Neuronal stem cell (in vitro differentiated cells): ENCODE measurements around the gene NALCN.

ENCODE experiments used
- DNase-seq: peaks from one replicate; pipeline ENCODE4 v3.0.0-alpha.2; 2013; ENCODE audit warnings: low spot score
- H2AFZ ChIP-seq: one replicate; pipeline ENCODE4 v1.6.1; 2013; ENCODE audit warnings: mild to moderate bottlenecking, low read length, inconsistent platforms
- H2AK5ac ChIP-seq: 2 replicates; pipeline ENCODE4 v1.6.1; 2013; ENCODE audit warnings: low read depth, mild to moderate bottlenecking, inconsistent platforms, low read length, moderate library complexity, mixed read lengths
- H2BK120ac ChIP-seq: 2 replicates; pipeline ENCODE4 v1.6.1; 2013; ENCODE audit warnings: low read depth, mild to moderate bottlenecking, inconsistent platforms, low read length, moderate library complexity, mixed read lengths
- H2BK12ac ChIP-seq: one replicate; pipeline ENCODE4 v1.6.1; 2013; ENCODE audit warnings: low read length, inconsistent platforms
- H2BK15ac ChIP-seq: 2 replicates; pipeline ENCODE4 v1.6.1; 2013; ENCODE audit warnings: mild to moderate bottlenecking, low read length, inconsistent platforms, mixed read lengths
- H2BK5ac ChIP-seq: one replicate; pipeline ENCODE4 v1.6.1; 2013; ENCODE audit warnings: inconsistent platforms, mild to moderate bottlenecking, low read length, moderate library complexity
- H3K14ac ChIP-seq: one replicate; pipeline ENCODE4 v1.6.1; 2013; ENCODE audit warnings: low read length, inconsistent platforms
- H3K18ac ChIP-seq: 2 replicates; pipeline ENCODE4 v1.6.1; 2013; ENCODE audit warnings: low read length, inconsistent platforms
- H3K23ac ChIP-seq: 2 replicates; pipeline ENCODE4 v1.6.1; 2013; ENCODE audit warnings: low read depth, mild to moderate bottlenecking, mixed read lengths, low read length, inconsistent platforms; ENCODE audit not compliant: poor library complexity
- H3K27ac ChIP-seq: replicated peaks from 3 replicates; pipeline ENCODE4 v1.5.1; 2013; ENCODE audit warnings: low read length, inconsistent platforms
- H3K27me3 ChIP-seq, 3 experiments: 2 replicates each; pipeline ENCODE4 v1.6.1; 2013; ENCODE audit warnings: low read length in 3 of 3, mild to moderate bottlenecking in 2 of 3, inconsistent platforms in 1 of 3, low read depth in 1 of 3, mixed read lengths in 1 of 3, moderate library complexity in 1 of 3; ENCODE audit not compliant: control insufficient read depth in 3 of 3, insufficient read depth in 3 of 3
- H3K36me3 ChIP-seq, 2 donors: replicated peaks in 1 of 2; 2 replicates each; pipeline ENCODE4 v1.6.1; 2013; ENCODE audit warnings: low read length in 2 of 2; ENCODE audit not compliant: control insufficient read depth in 2 of 2, insufficient read depth in 2 of 2
- H3K4ac ChIP-seq: 2 replicates; pipeline ENCODE4 v1.6.1; 2013; ENCODE audit warnings: inconsistent platforms, mild to moderate bottlenecking, low read length, moderate library complexity
- H3K4me1 ChIP-seq, 2 donors: 1 replicate in 1 of 2; 2 replicates in 1 of 2; pipeline ENCODE4 v1.6.1; 2013; ENCODE audit warnings: low read length in 2 of 2, low read depth in 1 of 2; ENCODE audit not compliant: control insufficient read depth in 2 of 2, insufficient read depth in 1 of 2
- H3K4me2 ChIP-seq: one replicate; pipeline ENCODE4 v1.6.1; 2013; ENCODE audit warnings: mild to moderate bottlenecking, low read length, inconsistent platforms; ENCODE audit not compliant: insufficient read depth, poor library complexity, severe bottlenecking
- H3K4me3 ChIP-seq, 2 donors: 2 replicates each; pipeline ENCODE4 v1.5.1; 2013; ENCODE audit warnings: low read length in 2 of 2, mild to moderate bottlenecking in 2 of 2, inconsistent platforms in 1 of 2, moderate library complexity in 1 of 2
- H3K79me1 ChIP-seq: one replicate; pipeline ENCODE4 v1.6.1; 2013; ENCODE audit warnings: low read depth, mild to moderate bottlenecking, inconsistent platforms, low read length, moderate library complexity
- H3K9ac ChIP-seq: one replicate; pipeline ENCODE4 v1.6.1; 2013; ENCODE audit warnings: mild to moderate bottlenecking, low read depth, low read length, inconsistent platforms; ENCODE audit not compliant: poor library complexity
- H3K9me3 ChIP-seq, 2 donors: replicated peaks in 1 of 2; 2 replicates each; pipeline versions ENCODE3 to v1.6.1; 2013; ENCODE audit warnings: low read length in 2 of 2, mild to moderate bottlenecking in 2 of 2, inconsistent platforms in 1 of 2, low read depth in 1 of 2, mixed read lengths in 1 of 2, moderate library complexity in 1 of 2; ENCODE audit not compliant: control insufficient read depth in 2 of 2, insufficient read depth in 1 of 2
- H4K8ac ChIP-seq: one replicate; pipeline ENCODE4 v1.6.1; 2013; ENCODE audit warnings: low read depth, mild to moderate bottlenecking, inconsistent platforms, low read length, moderate library complexity
- H4K91ac ChIP-seq: one replicate; pipeline ENCODE4 v1.6.1; 2013; ENCODE audit warnings: low read length, low read depth, mild to moderate bottlenecking, inconsistent platforms; ENCODE audit not compliant: poor library complexity
- WGBS, 2 donors: extraction: QIAGEN DNeasy Blood & Tissue Kit; methylation state at CpG; one replicate each; pipeline ENCODE4 v1.1.7; 2013; ENCODE audit warnings: missing lambda C conversion rate in 2 of 2, mixed read lengths in 1 of 2; ENCODE audit not compliant: insufficient read length in 2 of 2, insufficient replicate concordance in 1 of 2; ENCODE audit errors: extremely low coverage in 2 of 2; 5-methylcytosine and 5-hydroxymethylcytosine counted together

NALCN gene

GRCh38 chr13:101181076-101181685, 235.1 kb downstream of the NALCN start:
- H3K79me1 ChIP-seq = no peaks in the 10 kb centered on the region
- no peaks in the 10 kb centered on the region for H3K27me3 ChIP-seq
- no peak overlapping the region for H2AK5ac ChIP-seq
- H2AFZ ChIP-seq = no peak overlapping the region
- H4K91ac ChIP-seq = no peak overlapping the region
- H2BK120ac ChIP-seq = no peak overlapping the region
- H3K4me3 ChIP-seq = no peak overlapping the region
- no peaks in the 10 kb centered on the region for H3K36me3 ChIP-seq
- no CpG with 5 or more reads among the region's 9 CpGs for WGBS, 2 donors
- H4K8ac ChIP-seq = no peak overlapping the region
- H2BK15ac ChIP-seq = no peak overlapping the region
- H3K4me1 ChIP-seq = peaks cover 0 to 3% of the 10 kb centered on the region in 2 donors
- peak overlapping the region; percentile 77 for H3K18ac ChIP-seq
- no peak overlapping the region for H3K14ac ChIP-seq
- no peak overlapping the region for H3K9ac ChIP-seq
- peaks cover 0 to 2% of the 10 kb centered on the region in 2 donors for H3K9me3 ChIP-seq
- H3K4me2 ChIP-seq = no peak overlapping the region
- no peak overlapping the region for H2BK5ac ChIP-seq
- no peak for DNase-seq
- H3K4ac ChIP-seq = no peak overlapping the region
- H2BK12ac ChIP-seq = no peak overlapping the region
- no peak overlapping the region for H3K23ac ChIP-seq
- H3K27ac ChIP-seq = no peak overlapping the region

- Histone ChIP-seq H3K18ac (no peak overlapping the region), H3K79me1 (no peaks in the 10 kb centered on the region), H3K4me2 (no peak overlapping the region), H2BK120ac (no peak overlapping the region), H3K27me3 (no peaks in the 10 kb centered on the region), H3K4me1 (no peaks in the 10 kb centered on the region), H2AFZ (no peak overlapping the region), H2BK15ac (no peak overlapping the region), H3K9ac (no peak overlapping the region), H3K14ac (no peak overlapping the region), H2BK5ac (no peak overlapping the region), H3K23ac (no peak overlapping the region), H4K8ac (no peak overlapping the region), H2BK12ac (no peak overlapping the region), H3K36me3 (no peaks in the 10 kb centered on the region), H3K9me3 (peaks cover 0 to 2% of the 10 kb centered on the region in 2 donors), H2AK5ac (no peak overlapping the region), H3K4me3 (no peak overlapping the region), H3K27ac (no peak overlapping the region), H3K4ac (no peak overlapping the region), H4K91ac (no peak overlapping the region)
- no CpG with 5 or more reads among the region's 4 CpGs for whole genome bisulfite sequencing, 2 donors
- DNase-seq = no peak
Observed at GRCh38 chr13:101179021-101179420, 237.3 kb downstream of the NALCN start.

DNA sequence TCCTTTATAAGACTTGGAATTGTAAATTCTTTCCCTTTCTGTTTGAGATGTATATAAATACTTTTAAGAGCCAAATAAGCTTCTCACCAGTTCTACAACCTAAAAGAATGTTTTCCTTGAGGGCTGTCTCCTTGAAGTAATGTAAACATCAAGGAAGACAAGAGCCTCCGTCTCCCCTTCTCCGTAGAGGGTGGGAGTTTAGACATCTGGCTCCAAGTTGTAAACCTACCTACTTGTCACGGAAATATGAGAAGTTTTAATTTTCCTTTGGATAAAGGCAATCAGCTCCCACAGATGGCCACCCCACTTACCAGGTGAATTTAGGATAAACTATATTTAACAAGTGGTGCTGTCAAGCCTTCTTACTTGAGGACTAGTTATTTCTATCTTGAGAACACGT, 237.9 kb downstream of the NALCN start:
- Histone ChIP-seq H3K4ac (no peak overlapping the region), H2BK5ac (no peak overlapping the region), H3K4me2 (no peak overlapping the region), H4K8ac (no peak overlapping the region), H3K4me1 (no peaks in the 10 kb centered on the region), H3K18ac (no peak overlapping the region), H2BK120ac (no peak overlapping the region), H3K27me3 (no peaks in the 10 kb centered on the region), H3K27ac (no peak overlapping the region), H2AFZ (no peak overlapping the region), H3K9me3 (peaks cover 0 to 2% of the 10 kb centered on the region in 2 donors), H3K9ac (no peak overlapping the region), H3K79me1 (no peaks in the 10 kb centered on the region), H4K91ac (no peak overlapping the region), H2BK15ac (no peak overlapping the region), H2AK5ac (no peak overlapping the region), H2BK12ac (no peak overlapping the region), H3K14ac (no peak overlapping the region), H3K36me3 (no peaks in the 10 kb centered on the region), H3K4me3 (no peak overlapping the region), H3K23ac (no peak overlapping the region)
- no peak for DNase-seq
- WGBS, 2 donors = no CpG with 5 or more reads among the region's 4 CpGs

GRCh38 chr13:101170306-101170705, 246.0 kb downstream of the NALCN start:
- peaks cover 0 to 2% of the 10 kb centered on the region in 2 donors for H3K9me3 ChIP-seq
- no peak overlapping the region for H2BK12ac ChIP-seq
- no peak overlapping the region for H3K9ac ChIP-seq
- no peak overlapping the region for H3K4ac ChIP-seq
- H4K91ac ChIP-seq = no peak overlapping the region
- H2BK5ac ChIP-seq = no peak overlapping the region
- no peak overlapping the region for H3K27ac ChIP-seq
- no peak overlapping the region for H3K23ac ChIP-seq
- no peak overlapping the region for H2BK120ac ChIP-seq
- H2AFZ ChIP-seq = no peak overlapping the region
- H3K27me3 ChIP-seq = no peaks in the 10 kb centered on the region
- WGBS, 2 donors = no CpG with 5 or more reads among the region's 2 CpGs
- no peak overlapping the region for H4K8ac ChIP-seq
- no peak overlapping the region for H3K18ac ChIP-seq
- H3K36me3 ChIP-seq = no peaks in the 10 kb centered on the region
- H2AK5ac ChIP-seq = no peak overlapping the region
- H3K4me3 ChIP-seq = no peak overlapping the region
- no peak for DNase-seq
- no peak overlapping the region for H3K14ac ChIP-seq
- H3K4me2 ChIP-seq = no peak overlapping the region
- no peak overlapping the region for H2BK15ac ChIP-seq
- no peaks in the 10 kb centered on the region for H3K79me1 ChIP-seq
- H3K4me1 ChIP-seq = no peaks in the 10 kb centered on the region
